GM12872 (cell line): ENCODE results near the gene SPAG7.

Experiments used
- CTCF ChIP-seq: IDR thresholded peaks from 3 replicates; pipeline ENCODE4 v1.5.1; 2011; ENCODE audit warnings: low read depth, mild to moderate bottlenecking, low read length, moderate library complexity; ENCODE audit not compliant: insufficient read depth

Gene SPAG7

DNA sequence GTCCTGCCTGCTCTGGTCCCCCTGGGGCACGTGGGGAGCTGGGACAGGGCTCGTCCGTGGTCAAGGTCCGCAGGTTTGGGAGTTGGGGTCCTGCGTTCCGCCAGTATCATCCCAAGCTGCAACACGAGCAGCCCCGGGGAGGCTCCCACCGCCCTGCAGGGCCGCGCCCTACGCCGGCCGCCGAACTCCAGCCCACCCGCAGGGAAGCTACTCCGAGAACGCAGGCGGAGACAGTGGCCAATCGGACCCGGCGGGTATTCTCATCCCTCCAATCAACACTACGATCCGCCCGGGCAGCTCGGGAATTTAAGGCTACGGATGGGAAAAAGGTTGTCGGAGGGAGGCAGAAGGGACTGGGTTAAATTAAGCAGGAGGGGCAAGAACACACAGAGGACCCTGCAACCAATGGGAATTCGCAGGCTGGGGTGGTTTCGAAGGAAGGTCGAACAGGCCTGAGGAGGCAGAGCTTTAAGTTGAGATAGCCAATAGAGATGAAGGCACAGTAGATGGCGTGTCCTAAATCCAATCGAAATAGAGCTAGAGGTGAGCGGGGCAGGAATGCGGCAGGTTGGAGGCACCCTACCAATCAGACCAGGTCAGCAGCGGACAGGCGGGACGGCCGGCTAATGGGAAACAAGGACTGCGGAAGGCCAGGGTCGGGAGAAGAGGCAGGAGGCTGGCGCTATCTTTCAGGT is 626 bp downstream of the SPAG7 start:
- TF ChIP-seq CTCF = no peak

DNA sequence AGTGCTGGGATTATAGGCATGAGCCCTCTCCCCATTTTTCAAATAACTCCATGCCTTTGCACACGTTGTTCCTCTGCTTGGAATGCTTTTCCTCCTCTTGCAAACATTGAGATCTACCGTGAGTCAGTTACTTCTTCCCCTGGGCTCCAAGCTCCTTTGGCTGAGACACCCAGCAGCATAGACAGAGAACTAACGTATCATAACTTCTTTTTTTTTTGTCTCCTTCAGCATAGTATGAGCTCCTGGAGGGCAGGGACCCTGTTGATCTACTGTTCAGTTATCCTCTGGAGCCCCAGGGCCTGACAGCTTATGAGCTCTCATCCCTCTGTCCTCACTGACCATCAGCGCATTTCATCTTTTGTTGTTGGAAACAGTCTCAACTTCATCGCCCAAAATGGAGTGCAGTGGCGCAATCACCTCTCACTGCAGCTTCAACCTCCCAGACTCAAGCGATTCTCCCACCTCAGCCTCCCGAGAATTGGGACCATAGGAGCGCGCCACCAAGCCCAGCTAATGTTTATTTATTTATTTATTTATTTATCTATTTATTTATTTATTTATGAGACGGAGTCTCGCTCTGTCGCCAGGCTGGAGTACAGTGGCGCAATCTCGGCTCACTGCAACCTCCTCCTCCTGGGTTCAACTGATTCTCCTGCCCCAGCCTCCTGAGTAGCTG is 2.2 kb downstream of the SPAG7 start:
- no peak for TF ChIP-seq CTCF

DNA sequence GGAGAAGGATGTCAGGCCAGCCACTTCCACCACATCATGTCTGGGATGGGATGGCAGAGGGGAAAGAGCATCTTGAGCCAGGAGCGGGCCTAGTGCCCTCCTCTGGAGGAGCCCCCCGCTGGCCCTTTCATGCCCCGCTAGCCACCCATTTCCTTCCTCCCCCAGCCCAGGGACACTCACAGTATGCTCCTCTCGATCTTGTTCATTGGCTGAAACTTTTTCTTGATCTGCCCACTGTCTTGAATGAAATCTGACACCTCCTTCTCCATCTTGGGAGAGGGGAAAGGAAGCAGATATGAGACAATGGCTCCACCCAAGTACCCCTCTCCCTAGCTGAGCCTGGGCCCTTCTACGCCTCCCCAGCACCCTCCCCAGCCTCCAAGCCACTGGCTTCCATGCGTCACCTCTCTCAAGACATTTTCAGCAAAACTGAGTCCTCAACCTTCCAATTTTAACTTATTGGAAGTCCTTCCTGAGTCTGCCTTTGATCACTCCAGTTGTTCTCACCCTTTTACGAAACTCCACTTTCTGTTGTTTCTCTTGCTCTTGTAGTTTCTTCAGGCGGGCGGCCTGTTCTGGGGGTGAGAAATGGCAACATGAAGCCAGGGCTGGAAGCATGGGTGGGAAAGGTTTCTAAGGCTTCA is 7.2 kb downstream of the SPAG7 start:
- TF ChIP-seq CTCF = no peak

DNA sequence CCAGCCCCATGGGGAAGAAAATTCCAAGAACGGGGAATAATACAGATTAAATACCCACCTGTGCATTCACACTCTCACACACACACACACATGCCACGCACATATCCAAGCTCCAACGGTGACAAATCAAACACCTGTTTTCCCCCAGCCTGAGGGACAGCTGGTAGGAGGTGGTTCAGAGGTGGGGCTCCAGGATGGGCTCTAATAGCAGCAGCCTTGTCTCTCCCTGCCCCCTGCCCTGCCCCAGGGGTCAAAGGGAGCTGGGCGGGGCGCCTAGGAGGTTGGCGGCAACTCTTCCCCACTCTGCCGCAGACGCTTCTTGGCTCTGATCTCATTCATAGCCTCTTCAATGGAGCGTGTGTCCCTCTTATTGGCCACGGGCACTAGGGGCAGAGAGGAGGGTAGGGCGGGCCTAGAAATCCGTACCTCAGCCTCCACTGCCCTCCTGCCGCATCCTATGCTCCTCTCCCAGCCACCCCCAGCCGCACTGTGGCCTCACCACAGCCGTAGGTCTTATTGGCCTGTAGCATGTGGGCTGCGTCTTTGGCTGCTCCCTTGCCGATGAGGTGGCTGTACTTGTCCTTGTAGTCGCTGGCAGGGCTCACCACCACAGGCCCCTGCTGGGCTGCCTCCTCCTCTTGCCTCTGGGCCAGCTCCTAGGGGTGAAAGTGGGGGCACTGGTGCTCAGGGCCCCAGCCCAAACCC is 8.2 kb downstream of the SPAG7 start:
- TF ChIP-seq CTCF = no peak

GRCh38 chr17:4958102-4958501 is 9.5 kb downstream of the SPAG7 start:
- TF ChIP-seq CTCF = no peak

DNA sequence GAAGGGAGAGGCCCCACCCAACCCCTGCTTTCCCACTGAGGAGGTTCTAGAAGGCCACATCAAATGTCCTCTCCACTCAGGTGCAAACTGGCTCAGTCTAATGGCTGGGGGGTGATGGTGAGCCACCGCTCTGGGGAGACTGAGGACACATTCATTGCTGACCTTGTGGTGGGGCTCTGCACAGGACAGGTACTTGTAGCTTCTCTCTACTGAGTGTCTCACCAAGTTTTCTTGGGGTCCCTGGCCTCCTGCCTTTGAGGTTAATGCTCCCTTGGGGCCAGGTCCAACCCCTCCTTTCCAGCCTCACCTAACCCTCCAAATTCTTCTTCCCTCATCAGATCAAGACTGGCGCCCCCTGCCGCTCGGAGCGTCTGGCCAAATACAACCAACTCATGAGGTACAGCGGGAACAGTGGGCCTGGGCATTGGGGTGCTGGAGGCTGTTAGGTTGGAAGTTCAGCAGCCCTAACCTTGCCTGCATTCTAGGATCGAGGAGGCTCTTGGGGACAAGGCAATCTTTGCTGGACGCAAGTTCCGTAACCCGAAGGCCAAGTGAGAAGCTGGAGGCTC is 11.0 kb downstream of the SPAG7 start:
- TF ChIP-seq CTCF = peak; percentile 37; the same call in 2 of the 3 replicates

- no peak for TF ChIP-seq CTCF
These were observed 12.5 kb downstream of the SPAG7 start for GRCh38 chr17:4955091-4955490.
